ENCODE data around the gene GLT8D2.

- TF ChIP-seq CTCF (IDR thresholded peaks at IDR 0.05; ENCODE audit: insufficient read depth, low read length, poor library complexity, severe bottlenecking) (no peak), EZH2phosphoT487 (conservative IDR thresholded peaks at IDR 0.05; ENCODE audit: low read length) (no peak)
Measured at GRCh38 chr12:104083769-104084475, 33.9 kb upstream of the GLT8D2 start.
